Activated CD4-positive, CD25-positive, alpha-beta regulatory T cell treated with anti-CD3 and anti-CD28 coated beads, Interleukin-2, amount 50 U/mL, for 16 hours (primary cell): ENCODE measurements around the gene CDKN3.
"Not testable (repeated sequence)": the region's sequence is repeated elsewhere in the genome, so short reads cannot be mapped to it uniquely, and the experiment has no call there.

Experiments
- DNase-seq: peaks from one replicate; pipeline ENCODE4 v3.0.0-alpha.2; 2020; ENCODE audit warnings: low read depth, low spot score

CDKN3 gene

DNA sequence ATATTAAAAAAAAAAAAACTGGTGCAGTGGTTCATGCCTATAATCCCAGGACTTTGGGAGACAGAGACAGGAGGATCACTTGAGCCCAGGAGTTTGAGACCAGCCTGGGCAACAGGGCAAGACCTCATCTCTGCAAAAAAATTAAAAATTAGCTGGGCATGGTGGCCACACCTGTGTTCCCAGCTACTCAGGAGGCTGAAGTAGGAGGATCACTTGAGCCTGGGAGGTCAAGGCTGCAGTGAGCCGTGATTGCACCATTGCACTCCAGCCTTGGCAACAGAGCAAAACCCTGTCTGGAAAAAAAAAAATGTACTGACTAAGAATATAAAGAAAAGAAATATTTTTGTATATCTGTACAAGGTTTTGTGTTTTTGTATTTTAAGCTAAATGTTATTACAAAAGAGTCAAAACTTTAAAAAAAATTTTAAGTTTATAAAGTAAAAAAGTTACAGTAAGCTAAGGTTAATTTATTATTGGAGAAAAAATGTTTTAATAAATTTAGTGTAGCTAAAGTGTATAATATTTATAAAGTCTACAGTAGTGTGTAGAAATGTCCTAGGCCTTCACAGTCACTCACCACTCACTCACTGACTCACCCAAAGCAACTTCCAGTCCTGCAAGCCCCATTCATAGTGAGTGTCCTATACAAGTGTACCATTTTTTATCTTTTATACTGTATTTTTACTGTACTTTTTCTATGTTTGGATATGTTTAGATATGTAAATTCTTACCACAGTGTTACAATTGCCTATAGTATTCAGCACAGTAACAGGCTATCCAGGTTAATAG lies 60.2 kb downstream of the CDKN3 start:
- not testable (repeated sequence) for DNase-seq

DNA sequence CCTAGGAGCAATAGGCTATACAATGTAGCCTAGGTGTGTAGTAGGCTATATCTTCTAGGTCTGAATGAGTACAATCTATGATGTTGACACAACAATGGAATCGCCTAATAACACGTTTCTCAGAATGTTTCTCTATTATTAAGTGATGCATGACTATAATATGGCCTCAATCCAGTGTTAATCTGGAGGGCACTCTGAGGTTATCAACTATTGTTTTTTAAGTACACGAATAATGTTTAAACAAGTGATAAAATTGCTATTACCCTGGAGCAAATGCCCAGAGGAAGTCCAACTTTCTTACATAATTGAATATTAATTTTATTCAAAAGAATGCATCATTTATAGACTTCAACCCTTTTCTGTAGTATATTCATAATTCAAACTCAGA lies 60.8 kb downstream of the CDKN3 start:
- DNase-seq: no peak

DNA sequence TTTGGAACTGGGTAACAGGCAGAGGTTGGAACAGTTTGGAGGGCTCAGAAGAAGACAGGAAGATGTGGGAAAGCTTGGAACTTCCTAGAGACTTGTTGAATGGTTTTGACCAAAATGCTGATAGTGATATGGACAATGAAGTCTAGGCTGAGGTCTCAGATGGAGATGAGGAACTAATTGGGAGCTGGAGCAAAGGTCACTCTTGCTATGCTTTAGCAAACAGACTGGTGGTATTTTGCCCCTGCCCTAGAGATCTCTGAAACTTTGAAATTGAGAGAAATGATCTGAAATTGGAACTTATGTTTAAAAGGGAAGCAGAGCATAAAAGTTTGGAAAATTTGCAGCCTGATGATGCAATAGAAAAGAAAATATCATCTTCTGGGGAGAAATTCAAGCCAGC lies 61.7 kb downstream of the CDKN3 start:
- not testable (repeated sequence) for DNase-seq

DNA sequence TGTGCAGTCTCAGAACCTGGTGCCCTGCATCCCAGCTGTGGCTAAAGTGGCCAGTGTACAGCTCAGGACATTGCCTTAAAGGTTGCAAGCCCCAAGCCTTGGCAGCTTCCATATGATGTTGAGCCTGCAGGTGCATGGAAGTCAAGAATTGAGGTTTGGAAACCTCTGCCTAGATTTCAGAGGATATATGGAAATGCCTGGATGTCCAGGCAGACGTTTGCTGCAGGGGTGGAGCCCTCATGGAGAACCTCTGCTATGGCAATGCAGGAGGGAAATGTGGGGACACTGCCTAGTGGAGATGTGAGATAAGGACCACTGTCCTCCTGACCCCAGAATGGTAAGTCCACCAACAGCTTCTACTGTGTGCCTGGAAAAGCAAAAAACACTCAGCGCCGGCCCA lies 62.3 kb downstream of the CDKN3 start:
- DNase-seq: no peak

DNA sequence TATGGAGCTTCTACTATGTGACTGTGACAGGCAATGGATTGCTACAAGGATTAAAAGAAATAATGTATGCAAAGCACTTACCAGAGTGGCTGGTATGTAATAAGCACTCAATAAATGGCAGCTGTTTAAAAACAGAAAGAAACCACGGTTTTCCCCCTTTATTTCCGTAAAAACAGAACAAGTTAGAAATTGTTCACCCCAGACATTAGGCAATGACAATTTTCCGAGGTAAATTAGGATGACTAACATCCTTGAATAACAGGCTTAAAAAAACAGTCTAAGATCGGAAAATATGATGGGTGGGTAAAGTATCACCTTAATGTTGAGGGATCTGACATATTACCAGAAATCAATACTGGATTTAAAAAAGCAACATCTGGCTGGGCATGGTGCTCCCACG lies 65.2 kb downstream of the CDKN3 start:
- DNase-seq: no peak

DNA sequence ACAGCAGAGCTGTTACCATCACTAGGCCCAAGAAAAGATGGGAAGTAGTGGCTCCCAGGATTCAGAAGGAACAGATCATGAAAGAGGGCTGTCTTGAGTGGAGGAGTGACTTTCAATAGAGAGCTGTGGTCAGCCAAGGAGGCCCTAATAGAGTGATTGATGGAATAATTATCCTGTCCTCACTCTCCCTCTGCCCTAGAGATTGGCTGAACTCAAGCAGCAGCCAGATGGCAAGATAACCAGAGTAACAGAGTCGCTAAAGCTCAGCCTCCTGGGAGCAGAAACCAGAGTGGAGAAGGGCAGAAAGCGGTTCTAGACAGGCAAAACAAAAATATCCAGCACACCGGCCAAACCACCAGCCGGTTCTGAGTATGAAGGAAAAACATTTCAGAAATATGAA lies 68.8 kb downstream of the CDKN3 start:
- no peak for DNase-seq

DNA sequence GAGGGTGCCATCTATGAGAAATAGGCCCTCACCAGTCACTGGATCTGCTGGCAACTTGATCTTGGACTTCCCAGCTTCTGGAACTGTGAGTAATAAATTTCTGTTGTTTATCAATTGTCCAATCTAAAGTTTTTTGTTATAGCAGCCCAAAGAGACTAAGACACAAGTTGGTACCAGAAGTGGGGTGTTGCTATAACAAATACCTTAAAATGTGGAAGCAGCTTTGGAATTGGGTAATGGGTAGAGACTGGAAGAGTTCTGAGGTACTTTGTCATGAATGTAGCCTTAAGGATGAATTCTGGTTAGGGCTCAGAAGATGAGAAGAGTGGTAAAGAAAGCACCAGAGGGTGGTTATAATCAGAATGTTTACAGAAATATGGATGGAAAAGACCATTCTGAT lies 70.5 kb downstream of the CDKN3 start:
- DNase-seq: no peak
